ENCODE results near the gene ZRANB2. TPM values are rescaled to one million over a fixed set of nuclear protein-coding genes. Genes with fewer than 3 reads are reported as not detected.

ZRANB2 gene
- polyA plus RNA-seq, 1 donor, result 131 TPM

GRCh38 chr1:71046891-71047634, 33.8 kb downstream of the ZRANB2 start:
- H3K27ac ChIP-seq (ENCODE audit: low read length), result no peak overlapping the region
- peak in 1 of 2 donors; percentile 31 for DNase-seq
- peaks cover 46% of the 10 kb centered on the region for H3K27me3 ChIP-seq (ENCODE audit: control insufficient read depth, insufficient read depth, low read length)
- no peaks in the 10 kb centered on the region for H3K4me1 ChIP-seq (ENCODE audit: control insufficient read depth, insufficient read depth, low read length)
- H3K9me3 ChIP-seq (ENCODE audit: control insufficient read depth, low read depth, low read length), result no peaks in the 10 kb centered on the region
- peak overlapping the region; percentile 38 for H3K4me3 ChIP-seq (ENCODE audit: low read length)
- H3K36me3 ChIP-seq (ENCODE audit: control insufficient read depth, insufficient read depth, low read length), result no peaks in the 10 kb centered on the region
- no CpG with 5 or more reads among the region's 73 CpGs for WGBS (ENCODE audit: insufficient coverage, low lambda C conversion rate)

GRCh38 chr1:71045463-71046028, 35.3 kb downstream of the ZRANB2 start:
- Histone ChIP-seq H3K4me3 (ENCODE audit: low read length) (peak overlapping the region; percentile 22), H3K9me3 (ENCODE audit: control insufficient read depth, low read depth, low read length) (no peaks in the 10 kb centered on the region), H3K4me1 (ENCODE audit: control insufficient read depth, insufficient read depth, low read length) (no peaks in the 10 kb centered on the region), H3K27ac (ENCODE audit: low read length) (no peak overlapping the region), H3K36me3 (ENCODE audit: control insufficient read depth, insufficient read depth, low read length) (no peaks in the 10 kb centered on the region), H3K27me3 (ENCODE audit: control insufficient read depth, insufficient read depth, low read length) (peaks cover 48% of the 10 kb centered on the region)
- no peak for DNase-seq
- WGBS (ENCODE audit: insufficient coverage, low lambda C conversion rate), result no CpG with 5 or more reads among the region's 16 CpGs

GRCh38 chr1:71044833-71045232, 36.0 kb downstream of the ZRANB2 start:
- no CpG with 5 or more reads among the region's 1 CpG for WGBS (ENCODE audit: insufficient coverage, low lambda C conversion rate)
- Histone ChIP-seq H3K4me3 (ENCODE audit: low read length) (no peak overlapping the region), H3K9me3 (ENCODE audit: control insufficient read depth, low read depth, low read length) (no peaks in the 10 kb centered on the region), H3K27ac (ENCODE audit: low read length) (no peak overlapping the region), H3K36me3 (ENCODE audit: control insufficient read depth, insufficient read depth, low read length) (no peaks in the 10 kb centered on the region), H3K27me3 (ENCODE audit: control insufficient read depth, insufficient read depth, low read length) (peaks cover 48% of the 10 kb centered on the region), H3K4me1 (ENCODE audit: control insufficient read depth, insufficient read depth, low read length) (no peaks in the 10 kb centered on the region)
- no peak for DNase-seq

DNA sequence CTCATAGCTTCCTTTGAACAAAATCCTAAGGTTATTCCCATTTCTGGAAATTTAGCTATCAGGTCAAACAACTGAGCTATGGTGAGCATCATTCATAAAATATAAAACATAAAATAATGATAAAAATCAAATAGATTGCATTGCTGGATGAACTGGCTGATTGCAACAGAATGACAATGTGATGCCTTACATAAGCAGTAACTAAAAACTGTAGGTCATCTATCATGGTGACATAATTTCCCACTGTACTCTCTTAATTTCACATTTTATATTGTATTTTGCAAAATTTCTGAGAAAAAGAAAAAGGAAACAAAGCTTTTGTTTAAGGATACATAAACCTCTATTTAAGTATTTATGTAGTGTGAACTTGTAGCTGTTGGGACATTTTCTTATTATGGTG, 37.8 kb downstream of the ZRANB2 start:
- Histone ChIP-seq H3K4me1 (ENCODE audit: control insufficient read depth, insufficient read depth, low read length) (no peaks in the 10 kb centered on the region), H3K9me3 (ENCODE audit: control insufficient read depth, low read depth, low read length) (no peaks in the 10 kb centered on the region), H3K27me3 (ENCODE audit: control insufficient read depth, insufficient read depth, low read length) (peaks cover 41% of the 10 kb centered on the region), H3K36me3 (ENCODE audit: control insufficient read depth, insufficient read depth, low read length) (no peaks in the 10 kb centered on the region), H3K4me3 (ENCODE audit: low read length) (no peak overlapping the region), H3K27ac (ENCODE audit: low read length) (no peak overlapping the region)
- no peak for DNase-seq

DNA sequence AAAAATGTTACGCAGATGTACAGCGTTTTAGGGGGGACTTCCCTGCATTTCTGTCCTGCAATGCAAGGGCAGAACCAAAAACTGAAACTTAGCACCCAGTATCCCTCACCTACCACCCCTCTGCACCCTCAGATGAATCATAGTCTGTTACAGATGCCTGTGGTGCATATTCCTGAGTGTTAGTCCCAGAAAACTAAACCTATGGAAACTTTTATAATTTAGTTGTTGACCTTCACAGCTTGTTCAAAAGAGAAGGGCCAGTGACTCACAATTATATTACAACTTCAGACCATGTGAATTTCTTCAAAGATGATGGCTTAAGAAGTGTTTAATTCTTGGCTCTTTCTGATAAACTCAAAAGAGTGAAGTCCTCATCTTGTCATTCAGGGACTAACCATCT, 39.0 kb downstream of the ZRANB2 start:
- no peak for DNase-seq
- no CpG with 5 or more reads among the region's 2 CpGs for WGBS (ENCODE audit: insufficient coverage, low lambda C conversion rate)
- no peaks in the 10 kb centered on the region for H3K9me3 ChIP-seq (ENCODE audit: control insufficient read depth, low read depth, low read length)
- no peaks in the 10 kb centered on the region for H3K4me1 ChIP-seq (ENCODE audit: control insufficient read depth, insufficient read depth, low read length)
- no peaks in the 10 kb centered on the region for H3K36me3 ChIP-seq (ENCODE audit: control insufficient read depth, insufficient read depth, low read length)
- H3K27ac ChIP-seq (ENCODE audit: low read length), result no peak overlapping the region
- H3K27me3 ChIP-seq (ENCODE audit: control insufficient read depth, insufficient read depth, low read length), result peaks cover 29% of the 10 kb centered on the region
- no peak overlapping the region for H3K4me3 ChIP-seq (ENCODE audit: low read length)

GRCh38 chr1:71039661-71040262, 41.1 kb downstream of the ZRANB2 start:
- Histone ChIP-seq H3K27ac (ENCODE audit: low read length) (no peak overlapping the region), H3K4me3 (ENCODE audit: low read length) (no peak overlapping the region), H3K4me1 (ENCODE audit: control insufficient read depth, insufficient read depth, low read length) (no peaks in the 10 kb centered on the region), H3K9me3 (ENCODE audit: control insufficient read depth, low read depth, low read length) (no peaks in the 10 kb centered on the region), H3K27me3 (ENCODE audit: control insufficient read depth, insufficient read depth, low read length) (peaks cover 12% of the 10 kb centered on the region), H3K36me3 (ENCODE audit: control insufficient read depth, insufficient read depth, low read length) (no peaks in the 10 kb centered on the region)
- no peak for DNase-seq

DNA sequence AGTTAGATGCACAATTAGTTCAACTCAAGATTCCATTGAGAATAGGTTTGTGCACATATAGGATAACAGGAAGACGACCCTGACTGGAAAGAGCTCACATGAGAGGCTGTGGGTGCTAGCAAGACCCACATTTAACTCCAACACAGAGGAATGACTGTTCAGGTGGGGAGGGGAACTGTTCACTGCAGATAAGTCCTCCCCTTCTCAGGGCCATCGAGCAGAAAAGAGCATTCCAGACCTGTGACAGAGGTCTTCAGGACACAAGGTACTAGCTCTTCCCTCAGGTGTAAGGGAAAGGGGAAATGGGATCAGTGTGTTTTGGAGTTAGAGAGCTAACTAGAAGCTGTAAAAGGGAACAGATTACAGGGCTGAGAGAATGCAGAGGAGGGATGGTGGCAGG, 41.9 kb downstream of the ZRANB2 start:
- DNase-seq, result no peak
- H3K4me1 ChIP-seq (ENCODE audit: control insufficient read depth, insufficient read depth, low read length), result no peaks in the 10 kb centered on the region
- no peak overlapping the region for H3K4me3 ChIP-seq (ENCODE audit: low read length)
- H3K9me3 ChIP-seq (ENCODE audit: control insufficient read depth, low read depth, low read length), result no peaks in the 10 kb centered on the region
- no peaks in the 10 kb centered on the region for H3K36me3 ChIP-seq (ENCODE audit: control insufficient read depth, insufficient read depth, low read length)
- no peak overlapping the region for H3K27ac ChIP-seq (ENCODE audit: low read length)
- WGBS (ENCODE audit: insufficient coverage, low lambda C conversion rate), result no CpG with 5 or more reads among the region's 2 CpGs
- peaks cover 9% of the 10 kb centered on the region for H3K27me3 ChIP-seq (ENCODE audit: control insufficient read depth, insufficient read depth, low read length)

GRCh38 chr1:71037829-71038620, 42.8 kb downstream of the ZRANB2 start:
- Histone ChIP-seq H3K4me1 (ENCODE audit: control insufficient read depth, insufficient read depth, low read length) (no peaks in the 10 kb centered on the region), H3K27ac (ENCODE audit: low read length) (no peak overlapping the region), H3K9me3 (ENCODE audit: control insufficient read depth, low read depth, low read length) (no peaks in the 10 kb centered on the region), H3K4me3 (ENCODE audit: low read length) (no peak overlapping the region), H3K36me3 (ENCODE audit: control insufficient read depth, insufficient read depth, low read length) (no peaks in the 10 kb centered on the region), H3K27me3 (ENCODE audit: control insufficient read depth, insufficient read depth, low read length) (peaks cover 6% of the 10 kb centered on the region)
- DNase-seq, result no peak
- WGBS (ENCODE audit: insufficient coverage, low lambda C conversion rate), result 100% methylated on average over 1 of the region's 2 CpGs

DNA sequence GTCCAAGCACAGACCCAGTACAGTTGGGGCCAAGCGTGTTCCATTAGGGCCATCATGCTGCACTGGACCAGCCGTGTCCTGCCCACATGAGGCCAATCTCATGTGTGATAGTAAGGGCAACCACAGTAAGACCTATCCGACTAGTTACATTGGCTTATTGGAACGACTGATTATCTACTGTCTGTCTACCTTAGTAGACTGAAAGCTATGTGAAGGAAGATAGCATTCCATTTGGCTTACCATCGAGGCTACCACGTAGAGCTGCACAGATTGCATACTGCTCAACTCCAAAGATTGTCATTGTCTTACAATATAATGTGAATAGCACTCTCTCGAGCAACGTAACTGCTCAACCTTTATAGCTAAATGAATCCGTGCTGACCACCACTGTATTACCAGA, 43.8 kb downstream of the ZRANB2 start:
- Histone ChIP-seq H3K4me3 (ENCODE audit: low read length) (no peak overlapping the region), H3K9me3 (ENCODE audit: control insufficient read depth, low read depth, low read length) (no peaks in the 10 kb centered on the region), H3K27me3 (ENCODE audit: control insufficient read depth, insufficient read depth, low read length) (peaks cover 4% of the 10 kb centered on the region), H3K36me3 (ENCODE audit: control insufficient read depth, insufficient read depth, low read length) (no peaks in the 10 kb centered on the region), H3K4me1 (ENCODE audit: control insufficient read depth, insufficient read depth, low read length) (no peaks in the 10 kb centered on the region), H3K27ac (ENCODE audit: low read length) (no peak overlapping the region)
- no peak for DNase-seq
- no CpG with 5 or more reads among the region's 9 CpGs for WGBS (ENCODE audit: insufficient coverage, low lambda C conversion rate)

DNA sequence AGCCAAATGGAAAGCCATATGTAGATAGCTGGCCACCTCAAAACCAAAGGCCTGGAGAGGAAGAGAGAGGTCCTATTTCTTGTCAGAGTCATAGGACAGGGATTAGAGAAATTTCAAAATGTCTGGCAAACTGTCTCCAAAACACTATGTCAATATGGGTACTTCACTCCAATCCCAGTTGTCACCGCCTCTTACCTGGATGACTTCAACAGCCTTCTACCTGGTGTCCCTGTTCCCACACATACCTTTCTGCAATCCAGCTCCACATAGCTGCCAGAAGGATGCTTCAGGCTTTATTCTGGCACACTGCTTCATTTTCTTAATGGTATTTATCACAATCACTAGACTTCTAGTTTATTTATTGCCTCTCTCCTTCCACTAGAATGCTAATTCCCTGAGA, 47.7 kb downstream of the ZRANB2 start:
- H3K4me3 ChIP-seq (ENCODE audit: low read length), result no peak overlapping the region
- H3K9me3 ChIP-seq (ENCODE audit: control insufficient read depth, low read depth, low read length), result no peaks in the 10 kb centered on the region
- H3K27me3 ChIP-seq (ENCODE audit: control insufficient read depth, insufficient read depth, low read length), result no peaks in the 10 kb centered on the region
- no peak for DNase-seq
- no peak overlapping the region for H3K27ac ChIP-seq (ENCODE audit: low read length)
- no peaks in the 10 kb centered on the region for H3K4me1 ChIP-seq (ENCODE audit: control insufficient read depth, insufficient read depth, low read length)
- H3K36me3 ChIP-seq (ENCODE audit: control insufficient read depth, insufficient read depth, low read length), result no peaks in the 10 kb centered on the region
- WGBS (ENCODE audit: insufficient coverage, low lambda C conversion rate), result no CpG with 5 or more reads among the region's 1 CpG
